Esophagus squamous epithelium (tissue), 5 donors: Measurements from ENCODE around the gene DCP2. TPM values are rescaled to one million over a fixed set of nuclear protein-coding genes. Genes with fewer than 3 reads are reported as not detected.

Experiments
- DNase-seq: peaks from one replicate; lab custom pipeline; 2025; lab: John Stamatoyannopoulos, UW
- H3K27ac ChIP-seq, 4 donors: fragments of 200-600 bp; sonication (generic); one replicate each; pipeline ENCODE4 v1.5.1; 2016 to 2019; ENCODE audit warnings: mild to moderate bottlenecking in 1 of 4
- H3K27me3 ChIP-seq, 4 donors: fragments of 200-600 bp; sonication (generic); 1 replicate in 3 of 4; 2 replicates in 1 of 4; pipeline versions ENCODE4 v1.5.1 to v1.6.0; 2017 to 2021; ENCODE audit warnings: antibody characterized with exemption in 1 of 4
- H3K36me3 ChIP-seq, 3 donors: fragments of 200-600 bp; sonication (generic); one replicate each; pipeline ENCODE4 v1.5.1; 2016 to 2019
- H3K4me1 ChIP-seq, 3 donors: fragments of 200-600 bp; sonication (generic); one replicate each; pipeline ENCODE4 v1.5.1; 2017 to 2019
- H3K4me3 ChIP-seq, 4 donors: fragments of 200-600 bp; sonication (generic); 1 replicate in 3 of 4; 2 replicates in 1 of 4; pipeline ENCODE4 v1.5.1; 2016 to 2019; ENCODE audit warnings: mild to moderate bottlenecking in 2 of 4, moderate library complexity in 1 of 4
- H3K9me3 ChIP-seq, 3 donors: fragments of 200-600 bp; sonication (generic); one replicate each; pipeline ENCODE4 v1.5.1; 2016 to 2019
- POLR2A ChIP-seq, 4 donors: fragments of 450-650 bp; IDR thresholded peaks; one replicate each; pipeline ENCODE4 v1.6.1; 2017; ENCODE audit warnings: antibody characterized with exemption in 4 of 4, mild to moderate bottlenecking in 4 of 4, moderate library complexity in 3 of 4
- WGBS, 2 donors: methylation state at CpG; one replicate each; pipeline ENCODE4 v1.1.5; 2018; 5-methylcytosine and 5-hydroxymethylcytosine counted together
- intact Hi-C: fragments of 100-400 bp; cut with DNase I; formaldehyde crosslinking; loops from one replicate; pipeline ENCODE4 v1.15.0; 2022
- total RNA-seq, 4 donors: library from RNA; depleted of rRNA; stranded (reverse); fragments of >200 nt; gene quantifications; one replicate each; pipeline ENCODE4 v1.1.0, GENCODE V29; 2016
- TF ChIP-seq, protein P1 (sequence below), 6 experiments: fragments of 450-650 bp in 4 of 6; fragments of 200-600 bp in 2 of 6; sonication (generic) in 2 of 6; IDR thresholded peaks; one replicate each; pipeline ENCODE4 v1.5.1; 2016 to 2019; ENCODE audit warnings: antibody characterized with exemption in 6 of 6, mild to moderate bottlenecking in 4 of 6, moderate library complexity in 4 of 6
- donor health status: DM: yes; HTN: yes; CAD: no.

The DCP2 gene
- total RNA-seq, 4 donors from 2014 or later: 9.0 to 24.9 (median 17.4) TPM

DNA sequence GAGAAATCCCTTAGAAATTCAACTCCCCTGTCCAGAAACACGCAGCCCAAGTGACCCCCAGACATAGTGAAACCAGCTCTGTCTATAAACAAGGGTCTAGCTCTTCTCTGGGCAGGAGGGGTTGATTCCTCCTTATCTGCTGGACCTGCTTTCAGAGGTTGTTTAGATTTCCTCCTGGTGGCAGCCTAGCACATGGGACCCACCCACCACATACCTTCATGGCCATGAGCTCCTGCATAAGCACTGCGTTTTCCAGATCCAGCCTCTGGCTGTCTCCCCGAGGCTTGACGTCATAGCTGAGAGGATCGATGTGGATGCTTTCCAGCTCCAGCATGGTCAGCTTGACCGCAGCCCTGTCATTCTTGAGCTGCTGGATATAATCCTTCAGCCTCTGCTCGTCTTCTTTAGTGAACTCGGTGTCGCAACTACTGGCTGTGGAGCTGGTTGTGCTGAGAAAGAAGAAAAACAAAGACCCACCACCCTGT, 77.0 kb downstream of the DCP2 start:
- no peaks in the 10 kb centered on the region for H3K27me3 ChIP-seq
- no peaks in the 10 kb centered on the region for H3K9me3 ChIP-seq
- peaks cover 7 to 41% (median 26%) of the 10 kb centered on the region in 3 donors for H3K4me1 ChIP-seq
- no peak for DNase-seq
- H3K36me3 ChIP-seq: peaks cover 0 to 62% (median 3%) of the 10 kb centered on the region in 3 donors
- intact Hi-C loops: loop anchor here (10.0 kb wide), 1 partner anchor 261 kb away; no protein-coding TSS in a partner anchor
- TF ChIP-seq, protein P1, sequence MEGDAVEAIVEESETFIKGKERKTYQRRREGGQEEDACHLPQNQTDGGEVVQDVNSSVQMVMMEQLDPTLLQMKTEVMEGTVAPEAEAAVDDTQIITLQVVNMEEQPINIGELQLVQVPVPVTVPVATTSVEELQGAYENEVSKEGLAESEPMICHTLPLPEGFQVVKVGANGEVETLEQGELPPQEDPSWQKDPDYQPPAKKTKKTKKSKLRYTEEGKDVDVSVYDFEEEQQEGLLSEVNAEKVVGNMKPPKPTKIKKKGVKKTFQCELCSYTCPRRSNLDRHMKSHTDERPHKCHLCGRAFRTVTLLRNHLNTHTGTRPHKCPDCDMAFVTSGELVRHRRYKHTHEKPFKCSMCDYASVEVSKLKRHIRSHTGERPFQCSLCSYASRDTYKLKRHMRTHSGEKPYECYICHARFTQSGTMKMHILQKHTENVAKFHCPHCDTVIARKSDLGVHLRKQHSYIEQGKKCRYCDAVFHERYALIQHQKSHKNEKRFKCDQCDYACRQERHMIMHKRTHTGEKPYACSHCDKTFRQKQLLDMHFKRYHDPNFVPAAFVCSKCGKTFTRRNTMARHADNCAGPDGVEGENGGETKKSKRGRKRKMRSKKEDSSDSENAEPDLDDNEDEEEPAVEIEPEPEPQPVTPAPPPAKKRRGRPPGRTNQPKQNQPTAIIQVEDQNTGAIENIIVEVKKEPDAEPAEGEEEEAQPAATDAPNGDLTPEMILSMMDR (IDR thresholded peaks at IDR 0.05): no peak
- TF ChIP-seq POLR2A (IDR thresholded peaks at IDR 0.05): no peak
- WGBS, 2 donors: 89 to 94% methylated on average over 6 to 8 of the region's 9 CpGs
- no peak overlapping the region for H3K27ac ChIP-seq
- H3K4me3 ChIP-seq: no peak overlapping the region

GRCh38 chr5:113054899-113055298, 78.3 kb downstream of the DCP2 start:
- no peak overlapping the region for H3K4me3 ChIP-seq
- TF ChIP-seq, protein P1 (IDR thresholded peaks at IDR 0.05): no peak
- TF ChIP-seq POLR2A (IDR thresholded peaks at IDR 0.05): no peak
- peaks cover 7 to 53% (median 26%) of the 10 kb centered on the region in 3 donors for H3K4me1 ChIP-seq
- intact Hi-C loops: loop anchor here (10.0 kb wide), 1 partner anchor 260 kb away; no protein-coding TSS in a partner anchor
- H3K36me3 ChIP-seq: peaks cover 0 to 59% (median 3%) of the 10 kb centered on the region in 3 donors
- no peak overlapping the region for H3K27ac ChIP-seq
- no peaks in the 10 kb centered on the region for H3K9me3 ChIP-seq
- WGBS, 2 donors: 100% methylated on average over 5 of the region's 11 CpGs; no CpG with 5 or more reads in 1 of the 2 donors
- no peaks in the 10 kb centered on the region for H3K27me3 ChIP-seq
- no peak for DNase-seq

- WGBS, 2 donors: 81 to 83% methylated on average over 5 of the region's 5 CpGs
- no peak for DNase-seq
- intact Hi-C loops: loop anchor here (10.0 kb wide), 1 partner anchor 258 kb away; no protein-coding TSS in a partner anchor
- TF ChIP-seq POLR2A (IDR thresholded peaks at IDR 0.05): no peak
- TF ChIP-seq, protein P1 (IDR thresholded peaks at IDR 0.05): no peak
- Histone ChIP-seq H3K9me3 (no peaks in the 10 kb centered on the region), H3K4me1 (peaks cover 0 to 32% (median 11%) of the 10 kb centered on the region in 3 donors), H3K36me3 (peaks cover 0 to 75% (median 8%) of the 10 kb centered on the region in 3 donors), H3K27me3 (no peaks in the 10 kb centered on the region), H3K27ac (no peak overlapping the region), H3K4me3 (no peak overlapping the region)
Observed at GRCh38 chr5:113056988-113057387, 80.4 kb downstream of the DCP2 start.

GRCh38 chr5:113057557-113057984, 81.0 kb downstream of the DCP2 start:
- H3K36me3 ChIP-seq: peaks cover 0 to 75% (median 8%) of the 10 kb centered on the region in 3 donors
- H3K4me3 ChIP-seq: no peak overlapping the region
- WGBS, 2 donors: 57 to 67% methylated on average over 10 to 14 of the region's 14 CpGs
- H3K9me3 ChIP-seq: no peaks in the 10 kb centered on the region
- no peaks in the 10 kb centered on the region for H3K27me3 ChIP-seq
- no peak for DNase-seq
- intact Hi-C loops: loop anchor here (10.0 kb wide), 1 partner anchor 257 kb away; no protein-coding TSS in a partner anchor
- no peak overlapping the region for H3K27ac ChIP-seq
- no peak for TF ChIP-seq POLR2A (IDR thresholded peaks at IDR 0.05)
- TF ChIP-seq, protein P1 (IDR thresholded peaks at IDR 0.05): no peak
- peaks cover 0 to 30% (median 11%) of the 10 kb centered on the region in 3 donors for H3K4me1 ChIP-seq

DNA sequence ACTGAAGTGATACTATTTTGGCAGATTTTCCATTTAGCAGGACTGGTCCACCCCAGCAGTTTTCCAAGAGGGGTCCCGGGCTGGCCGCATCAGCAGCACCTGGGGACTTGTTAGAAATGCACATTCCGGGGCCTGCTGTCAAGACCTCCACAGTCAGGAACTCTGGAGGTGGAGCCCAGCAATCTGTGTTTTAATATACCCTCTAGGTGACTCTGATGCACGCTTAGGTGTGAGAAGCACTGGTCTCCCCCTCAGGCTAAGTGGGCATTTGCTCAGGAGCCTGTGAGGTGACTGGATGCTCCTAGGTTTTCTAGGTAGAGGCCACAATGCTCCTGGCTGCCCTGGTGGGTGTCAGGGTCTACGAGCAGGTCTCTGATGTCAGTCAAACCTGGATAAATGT, 81.7 kb downstream of the DCP2 start:
- intact Hi-C loops: loop anchor here (10.0 kb wide), 1 partner anchor 257 kb away; no protein-coding TSS in a partner anchor

More for the DNA sequence above, 81.7 kb downstream of the DCP2 start:
- peaks cover 0 to 75% (median 5%) of the 10 kb centered on the region in 3 donors for H3K36me3 ChIP-seq
- TF ChIP-seq, protein P1 (IDR thresholded peaks at IDR 0.05): no peak
- no peak for TF ChIP-seq POLR2A (IDR thresholded peaks at IDR 0.05)
- no peak overlapping the region for H3K4me3 ChIP-seq
- no peak overlapping the region for H3K27ac ChIP-seq
- H3K9me3 ChIP-seq: no peaks in the 10 kb centered on the region
- WGBS, 2 donors: 82 to 92% methylated on average over 3 to 4 of the region's 5 CpGs
- H3K4me1 ChIP-seq: peaks cover 0 to 30% (median 11%) of the 10 kb centered on the region in 3 donors
- H3K27me3 ChIP-seq: no peaks in the 10 kb centered on the region
- DNase-seq: no peak
